Activated CD4-positive, alpha-beta T cell treated with anti-CD3 and anti-CD28 coated beads for 36 hours (primary cell): ENCODE data around the gene KCTD18. TPM values are rescaled to one million over a fixed set of nuclear protein-coding genes. Genes with fewer than 3 reads are reported as not detected.

Source experiments
- ATAC-seq: fragments of 200-7000 bp; cut with Tn5 transposase; one replicate; pipeline ENCODE4 v1.10.0; 2021; ENCODE audit warnings: mild to moderate bottlenecking, moderate library complexity
- CTCF ChIA-PET: fragments of 350-600 bp; sonication (Branson Sonifier 250); formaldehyde crosslinking; loops from one replicate; lab custom pipeline; 2021; ENCODE audit warnings: antibody characterized with exemption; lab: Charles Lee
- POLR2A ChIA-PET: fragments of 350-600 bp; sonication (Branson Sonifier 250); formaldehyde crosslinking; loops from one replicate; lab custom pipeline; 2021; ENCODE audit warnings: antibody characterized with exemption, inconsistent platforms; lab: Charles Lee
- DNase-seq: peaks from one replicate; pipeline ENCODE4 v3.0.0-alpha.2; 2020
- H3K27ac Mint-ChIP-seq: one replicate; pipeline ENCODE4 v1.8.0; 2021; ENCODE audit warnings: mixed read lengths
- H3K27me3 Mint-ChIP-seq: one replicate; pipeline ENCODE4 v1.8.0; 2021; ENCODE audit warnings: mixed read lengths
- H3K36me3 Mint-ChIP-seq: one replicate; pipeline ENCODE4 v1.8.0; 2021; ENCODE audit warnings: low read depth, mixed read lengths
- H3K4me1 Mint-ChIP-seq: one replicate; pipeline ENCODE4 v1.8.0; 2021; ENCODE audit warnings: mixed read lengths
- H3K4me3 Mint-ChIP-seq: one replicate; pipeline ENCODE4 v1.8.0; 2021; ENCODE audit warnings: mild to moderate bottlenecking, moderate library complexity, mixed read lengths
- H3K9me3 Mint-ChIP-seq: one replicate; pipeline ENCODE4 v1.8.0; 2021; ENCODE audit warnings: low read depth, mixed read lengths
- intact Hi-C, 2 experiments: fragments of 100-400 bp; cut with DNase I in 1 of 2; cut with micrococcal nuclease in 1 of 2; formaldehyde crosslinking; loops; one replicate each; pipeline versions ENCODE4 v1.14.2 to v1.15.1; 2022 to 2024; cut with DNase I, micrococcal nuclease
- total RNA-seq, 2 experiments: library from RNA; stranded (reverse); gene quantifications; one replicate each; pipeline ENCODE4 v1.2.3, GENCODE V29; 2021

The KCTD18 gene
- 10 to 100 TPM; 15.9 to 17.4 TPM for total RNA-seq

GRCh38 chr2:200509612-200510433 is at the start of gene KCTD18:
TSS of gene KCTD18 (minus strand) at chr2:200510068. CDS start at chr2:200507016, 3,052 bp downstream.
- peak within 1 kb of the TSS; percentile 85 for H3K4me3 Mint-ChIP-seq
- H3K27me3 Mint-ChIP-seq, result no peaks in the 10 kb centered on the region
- H3K36me3 Mint-ChIP-seq, result peaks cover 6% of the 10 kb centered on the region
- ChIA-PET POLR2A (no interaction called here), CTCF (interaction anchor here (0.6 to 2.8 kb wide), 8 partner anchors 11 to 104 kb away, joined by 3 to 22 read pairs (median 4); partner anchors contain the start of gene SGO2)
- peak within 1 kb of the TSS; percentile 92 for H3K27ac Mint-ChIP-seq
- peak; percentile 94 for DNase-seq
- intact Hi-C loops, result loop anchor here (1.0 to 5.0 kb wide), 3 partner anchors 16 to 352 kb away; partner anchors contain the start of genes SGO2 (in 2 of the 2) and CLK1 (in 1 of the 2)
- H3K9me3 Mint-ChIP-seq, result no peaks in the 10 kb centered on the region
- peaks cover 30% of the 10 kb centered on the region for H3K4me1 Mint-ChIP-seq
- ATAC-seq, result peak; percentile 98

GRCh38 chr2:200540793-200541192 is 30.9 kb upstream of the KCTD18 start:
- Mint-ChIP-seq H3K36me3 (peaks cover 42% of the 10 kb centered on the region), H3K27ac (no peak overlapping the region), H3K4me1 (no peaks in the 10 kb centered on the region), H3K4me3 (no peak overlapping the region), H3K9me3 (no peaks in the 10 kb centered on the region), H3K27me3 (no peaks in the 10 kb centered on the region)
- POLR2A ChIA-PET, result no interaction called here
- CTCF ChIA-PET, result no interaction called here
- DNase-seq, result no peak
- no peak for ATAC-seq
- intact Hi-C loops, result no loop called here

- no peaks in the 10 kb centered on the region for H3K27me3 Mint-ChIP-seq
- H3K9me3 Mint-ChIP-seq, result no peaks in the 10 kb centered on the region
- ChIA-PET POLR2A (no interaction called here), CTCF (interaction anchor here (0.8 kb wide), 1 partner anchor 59 kb away, joined by 3 read pairs; no protein-coding TSS in a partner anchor)
- H3K4me1 Mint-ChIP-seq, result no peaks in the 10 kb centered on the region
- intact Hi-C loops, result no loop called here
- H3K27ac Mint-ChIP-seq, result no peak overlapping the region
- DNase-seq (no peak), ATAC-seq (peak; percentile 53)
- H3K4me3 Mint-ChIP-seq, result no peak overlapping the region
- peaks cover 35% of the 10 kb centered on the region for H3K36me3 Mint-ChIP-seq
Measured at GRCh38 chr2:200538139-200538538, 28.3 kb upstream of the KCTD18 start.

- Mint-ChIP-seq H3K4me1 (no peaks in the 10 kb centered on the region), H3K27ac (no peak overlapping the region), H3K36me3 (peaks cover 7% of the 10 kb centered on the region), H3K27me3 (no peaks in the 10 kb centered on the region), H3K9me3 (no peaks in the 10 kb centered on the region), H3K4me3 (no peak overlapping the region)
- DNase-seq (no peak), ATAC-seq (no peak)
- ChIA-PET CTCF (interaction anchor here (1.3 to 2.1 kb wide), 5 partner anchors 8 to 41 kb away, joined by 4 to 13 read pairs (median 5); partner anchors contain the start of gene SGO2), POLR2A (interaction anchor here (0.7 kb wide), 1 partner anchor 229 kb away, joined by 3 read pairs; no protein-coding TSS in a partner anchor)
- intact Hi-C loops, result no loop called here
Measured at GRCh38 chr2:200534572-200534971, 24.7 kb upstream of the KCTD18 start.

GRCh38 chr2:200533754-200534153 is 23.9 kb upstream of the KCTD18 start:
- CTCF ChIA-PET, result interaction anchor here (2.1 kb wide), 1 partner anchor 14 kb away, joined by 6 read pairs; no protein-coding TSS in a partner anchor
- ATAC-seq (no peak), DNase-seq (no peak)
- Mint-ChIP-seq H3K9me3 (no peaks in the 10 kb centered on the region), H3K4me1 (no peaks in the 10 kb centered on the region), H3K27ac (no peak overlapping the region), H3K36me3 (peaks cover 4% of the 10 kb centered on the region), H3K27me3 (no peaks in the 10 kb centered on the region), H3K4me3 (no peak overlapping the region)
- POLR2A ChIA-PET, result no interaction called here
- intact Hi-C loops, result no loop called here

GRCh38 chr2:200528228-200528627 is 18.4 kb upstream of the KCTD18 start:
- Mint-ChIP-seq H3K27ac (no peak overlapping the region), H3K4me1 (peaks cover 23% of the 10 kb centered on the region), H3K27me3 (no peaks in the 10 kb centered on the region), H3K36me3 (peaks cover 5% of the 10 kb centered on the region), H3K9me3 (no peaks in the 10 kb centered on the region), H3K4me3 (no peak overlapping the region)
- no peak for ATAC-seq
- POLR2A ChIA-PET, result no interaction called here
- CTCF ChIA-PET, result interaction anchor here (0.7 kb wide), 1 partner anchor 100 kb away, joined by 3 read pairs; no protein-coding TSS in a partner anchor
- DNase-seq, result no peak
- intact Hi-C loops, result loop anchor here (5.0 kb wide), 3 partner anchors 174 to 221 kb away; partner anchors contain the start of gene SPATS2L (in 1 of the 2)

- Mint-ChIP-seq H3K4me3 (peak within 1 kb of the TSS; percentile 97), H3K9me3 (no peaks in the 10 kb centered on the region)
Measured at GRCh38 chr2:200525882-200526651, 16.2 kb upstream of the KCTD18 start, which contains the start of gene SGO2. TSS of gene SGO2 (plus strand) at chr2:200526207. CDS start at chr2:200532976, 6,769 bp downstream.

GRCh38 chr2:200525551-200525881 is 15.6 kb upstream of the KCTD18 start:
- intact Hi-C loops, result loop anchor here (5.0 kb wide), 3 partner anchors 177 to 218 kb away; partner anchors contain the start of gene SPATS2L (in 1 of the 2)

More at GRCh38 chr2:200525882-200526651, 16.2 kb upstream of the KCTD18 start, which contains the start of gene SGO2:
- peaks cover 23% of the 10 kb centered on the region for H3K4me1 Mint-ChIP-seq
- H3K27ac Mint-ChIP-seq, result peak within 1 kb of the TSS; percentile 90
- CTCF ChIA-PET, result interaction anchor here (0.6 to 4.4 kb wide), 7 partner anchors 9 to 339 kb away, joined by 3 to 22 read pairs (median 5); partner anchors contain the start of genes CLK1 and KCTD18
- H3K27me3 Mint-ChIP-seq, result no peaks in the 10 kb centered on the region
- ATAC-seq, result peak; percentile 99
- DNase-seq, result peak; percentile 98
- intact Hi-C loops, result loop anchor here (1.0 to 5.0 kb wide), 9 partner anchors 16 to 615 kb away; partner anchors contain the start of genes KCTD18 (in 2 of the 2), BZW1 (in 1 of the 2), C2orf69 (in 1 of the 2) and SPATS2L (in 1 of the 2)
- POLR2A ChIA-PET, result interaction anchor here (0.6 to 1.0 kb wide), 2 partner anchors 339 to 546 kb away, joined by 3 to 4 read pairs; partner anchors contain the start of gene CLK1
- H3K36me3 Mint-ChIP-seq, result peaks cover 3% of the 10 kb centered on the region

GRCh38 chr2:200525066-200525465 is 15.2 kb upstream of the KCTD18 start:
- Mint-ChIP-seq H3K36me3 (peaks cover 3% of the 10 kb centered on the region), H3K27me3 (no peaks in the 10 kb centered on the region), H3K4me3 (no peak overlapping the region), H3K9me3 (no peaks in the 10 kb centered on the region), H3K4me1 (peaks cover 23% of the 10 kb centered on the region), H3K27ac (no peak overlapping the region)
- intact Hi-C loops, result loop anchor here (5.0 kb wide), 3 partner anchors 177 to 218 kb away; partner anchors contain the start of gene SPATS2L (in 1 of the 2)
- POLR2A ChIA-PET, result interaction anchor here (0.7 kb wide), 1 partner anchor 581 kb away, joined by 3 read pairs; no protein-coding TSS in a partner anchor
- ATAC-seq, result no peak
- no peak for DNase-seq
- CTCF ChIA-PET, result interaction anchor here (1.0 to 4.4 kb wide), 3 partner anchors 15 to 208 kb away, joined by 3 to 22 read pairs (median 9); partner anchors contain the start of gene KCTD18

More at GRCh38 chr2:200525551-200525881, 15.6 kb upstream of the KCTD18 start:
- ChIA-PET CTCF (interaction anchor here (1.0 to 4.4 kb wide), 4 partner anchors 10 to 208 kb away, joined by 3 to 22 read pairs (median 11); partner anchors contain the start of gene KCTD18), POLR2A (interaction anchor here (1.0 kb wide), 1 partner anchor 545 kb away, joined by 3 read pairs; no protein-coding TSS in a partner anchor)
- DNase-seq (no peak), ATAC-seq (no peak)
- peaks cover 23% of the 10 kb centered on the region for H3K4me1 Mint-ChIP-seq
- peak overlapping the region; percentile 97 for H3K4me3 Mint-ChIP-seq
- H3K27me3 Mint-ChIP-seq, result no peaks in the 10 kb centered on the region
- H3K9me3 Mint-ChIP-seq, result no peaks in the 10 kb centered on the region
- H3K27ac Mint-ChIP-seq, result peak overlapping the region; percentile 79
- peaks cover 3% of the 10 kb centered on the region for H3K36me3 Mint-ChIP-seq

GRCh38 chr2:200523604-200524003 is 13.7 kb upstream of the KCTD18 start:
- ChIA-PET CTCF (interaction anchor here (1.1 to 4.4 kb wide), 5 partner anchors 8 to 536 kb away, joined by 3 to 22 read pairs (median 3); partner anchors contain the start of gene KCTD18), POLR2A (interaction anchor here (1.2 kb wide), 1 partner anchor 11 kb away, joined by 3 read pairs; no protein-coding TSS in a partner anchor)
- H3K27ac Mint-ChIP-seq, result no peak overlapping the region
- H3K4me1 Mint-ChIP-seq, result peaks cover 23% of the 10 kb centered on the region
- DNase-seq (no peak), ATAC-seq (no peak)
- peaks cover 3% of the 10 kb centered on the region for H3K36me3 Mint-ChIP-seq
- H3K4me3 Mint-ChIP-seq, result no peak overlapping the region
- no peaks in the 10 kb centered on the region for H3K27me3 Mint-ChIP-seq
- intact Hi-C loops, result no loop called here
- no peaks in the 10 kb centered on the region for H3K9me3 Mint-ChIP-seq
